H9 (cell line): ENCODE measurements around the gene AXIN2. TPM values are rescaled to one million over a fixed set of nuclear protein-coding genes. Genes with fewer than 3 reads are reported as not detected.

Experiments used
- DNase-seq: peaks from one replicate; pipeline ENCODE4 v3.0.0-alpha.2; 2017
- H2AFZ ChIP-seq: one replicate; pipeline ENCODE4 v1.6.1; 2013; ENCODE audit warnings: mild to moderate bottlenecking, low read length, control low read depth, moderate library complexity
- H2AK5ac ChIP-seq: 2 replicates; pipeline ENCODE4 v1.6.1; 2013; ENCODE audit warnings: low read length, control low read depth, mixed read lengths; ENCODE audit not compliant: insufficient read length
- H2BK120ac ChIP-seq: one replicate; pipeline ENCODE4 v1.6.1; 2013; ENCODE audit warnings: low read depth, mild to moderate bottlenecking, low read length, control low read depth, inconsistent platforms; ENCODE audit not compliant: poor library complexity, severe bottlenecking
- H2BK12ac ChIP-seq: 2 replicates; pipeline ENCODE4 v1.6.1; 2013; ENCODE audit warnings: low read length, control low read depth, mixed read lengths, low read depth; ENCODE audit not compliant: insufficient read length
- H2BK15ac ChIP-seq: 2 replicates; pipeline ENCODE4 v1.6.1; 2013; ENCODE audit warnings: low read depth, low read length, control low read depth
- H2BK20ac ChIP-seq: one replicate; pipeline ENCODE4 v1.6.1; 2013; ENCODE audit warnings: low read depth, mild to moderate bottlenecking, low read length, control low read depth, inconsistent platforms; ENCODE audit not compliant: poor library complexity, severe bottlenecking
- H2BK5ac ChIP-seq: 2 replicates; pipeline ENCODE4 v1.6.1; 2013; ENCODE audit warnings: low read length, control low read depth, mixed read lengths; ENCODE audit not compliant: insufficient read length
- H3K14ac ChIP-seq: 2 replicates; pipeline ENCODE4 v1.6.1; 2013; ENCODE audit warnings: low read length, control low read depth; ENCODE audit not compliant: insufficient read depth
- H3K18ac ChIP-seq: 2 replicates; pipeline ENCODE4 v1.6.1; 2013; ENCODE audit warnings: low read depth, mild to moderate bottlenecking, mixed read lengths, low read length, control low read depth; ENCODE audit not compliant: insufficient read length
- H3K23ac ChIP-seq: 2 replicates; pipeline ENCODE4 v1.6.1; 2013; ENCODE audit warnings: low read length, control low read depth, mixed read lengths, low read depth; ENCODE audit not compliant: insufficient read length
- H3K23me2 ChIP-seq: 2 replicates; pipeline ENCODE4 v1.6.1; 2013; ENCODE audit warnings: low read depth, mild to moderate bottlenecking, mixed read lengths, low read length, control low read depth; ENCODE audit not compliant: insufficient read length, poor library complexity, severe bottlenecking
- H3K27ac ChIP-seq: 2 replicates; pipeline ENCODE4 v1.5.1; 2013; ENCODE audit warnings: low read length, control low read depth, mixed read lengths, low read depth; ENCODE audit not compliant: insufficient read length
- H3K27me3 ChIP-seq: 2 replicates; pipeline ENCODE4 v1.6.1; 2013; ENCODE audit warnings: low read length, control low read depth, inconsistent platforms; ENCODE audit not compliant: insufficient read depth
- H3K4ac ChIP-seq: 2 replicates; pipeline ENCODE4 v1.6.1; 2013; ENCODE audit warnings: low read depth, mild to moderate bottlenecking, control low read depth, inconsistent platforms, low read length, moderate library complexity
- H3K4me1 ChIP-seq: 2 replicates; pipeline ENCODE4 v1.6.1; 2013; ENCODE audit warnings: low read length, control low read depth, inconsistent platforms; ENCODE audit not compliant: insufficient read depth
- H3K4me2 ChIP-seq: 2 replicates; pipeline ENCODE4 v1.6.1; 2013; ENCODE audit warnings: low read length, control low read depth, mixed read lengths; ENCODE audit not compliant: insufficient read length, insufficient read depth
- H3K56ac ChIP-seq: 2 replicates; pipeline ENCODE4 v1.6.1; 2013; ENCODE audit warnings: low read depth, mild to moderate bottlenecking, mixed read lengths, low read length, control low read depth; ENCODE audit not compliant: insufficient read length
- H3K79me1 ChIP-seq: 2 replicates; pipeline ENCODE4 v1.6.1; 2013; ENCODE audit warnings: low read depth, mild to moderate bottlenecking, moderate library complexity, low read length, control low read depth, inconsistent platforms; ENCODE audit not compliant: insufficient read depth, poor library complexity, severe bottlenecking
- H3K79me2 ChIP-seq: 2 replicates; pipeline ENCODE4 v1.6.1; 2013; ENCODE audit warnings: low read length, control low read depth, inconsistent platforms; ENCODE audit not compliant: insufficient read depth
- H3K9ac ChIP-seq: 2 replicates; pipeline ENCODE4 v1.6.1; 2013; ENCODE audit warnings: low read length, control low read depth, mixed read lengths; ENCODE audit not compliant: insufficient read length; ENCODE audit errors: extremely low read depth
- H3K9me3 ChIP-seq: one replicate; pipeline ENCODE4 v1.6.1; 2013; ENCODE audit warnings: low read depth, low read length, inconsistent platforms; ENCODE audit not compliant: control insufficient read depth
- H3T11ph ChIP-seq: one replicate; pipeline ENCODE4 v1.6.1; 2013; ENCODE audit warnings: mild to moderate bottlenecking, low read length, control low read depth, inconsistent platforms
- H4K20me1 ChIP-seq: one replicate; pipeline ENCODE4 v1.6.1; 2013; ENCODE audit not compliant: control insufficient read depth, insufficient read length, insufficient read depth
- H4K5ac ChIP-seq: 2 replicates; pipeline ENCODE4 v1.6.1; 2013; ENCODE audit warnings: low read depth, mild to moderate bottlenecking, mixed read lengths, low read length, control low read depth; ENCODE audit not compliant: insufficient read length
- H4K8ac ChIP-seq: replicated peaks from 2 replicates; pipeline ENCODE4 v1.6.1; 2013; ENCODE audit warnings: low read length, control low read depth, mixed read lengths, low read depth; ENCODE audit not compliant: insufficient read length
- H4K91ac ChIP-seq: 2 replicates; pipeline ENCODE4 v1.6.1; 2013; ENCODE audit warnings: low read depth, mild to moderate bottlenecking, moderate library complexity, mixed read lengths, low read length, control low read depth; ENCODE audit not compliant: insufficient read length
- H3K27ac Mint-ChIP-seq, 3 experiments: 2 replicates in 2 of 3; 3 replicates in 1 of 3; pipeline ENCODE4 v1.8.0; 2020 to 2021; ENCODE audit warnings: mixed read lengths in 3 of 3, mild to moderate bottlenecking in 1 of 3, moderate library complexity in 1 of 3
- H3K27me3 Mint-ChIP-seq: 2 replicates; pipeline ENCODE4 v1.8.0; 2021; ENCODE audit warnings: low read depth, mild to moderate bottlenecking, moderate library complexity, mixed read lengths
- H3K36me3 Mint-ChIP-seq, 3 experiments: 2 replicates in 2 of 3; 3 replicates in 1 of 3; pipeline ENCODE4 v1.8.0; 2020 to 2021; ENCODE audit warnings: low read depth in 3 of 3, mixed read lengths in 3 of 3; ENCODE audit not compliant: insufficient read depth in 1 of 3
- H3K4me1 Mint-ChIP-seq, 2 experiments: 2 replicates each; pipeline ENCODE4 v1.8.0; 2020; ENCODE audit warnings: mixed read lengths in 2 of 2
- H3K4me3 Mint-ChIP-seq, 2 experiments: 2 replicates in 1 of 2; 3 replicates in 1 of 2; pipeline ENCODE4 v1.8.0; 2020 to 2021; ENCODE audit warnings: mild to moderate bottlenecking in 2 of 2, mixed read lengths in 2 of 2, moderate library complexity in 1 of 2
- H3K9me3 Mint-ChIP-seq, 2 experiments: 2 replicates in 1 of 2; 3 replicates in 1 of 2; pipeline ENCODE4 v1.8.0; 2020; ENCODE audit warnings: mild to moderate bottlenecking in 2 of 2, mixed read lengths in 2 of 2, moderate library complexity in 1 of 2
- WGBS: extraction: QIAGEN DNeasy Blood & Tissue Kit; methylation state at CpG from one replicate; pipeline ENCODE4 v1.1.7; 2013; ENCODE audit warnings: missing lambda C conversion rate, low lambda C conversion rate, mixed read lengths; ENCODE audit not compliant: insufficient read length; ENCODE audit errors: extremely low coverage; 5-methylcytosine and 5-hydroxymethylcytosine counted together
- total RNA-seq: library from RNA; stranded (reverse); gene quantifications from 2 replicates; pipeline ENCODE4 v1.2.1, GENCODE V29; 2021
- TF ChIP-seq, protein P1 (sequence below): fragments of 200-600 bp; sonication (generic); conservative IDR thresholded peaks from 3 replicates; pipeline ENCODE4 v1.8.0; 2021; ENCODE audit warnings: antibody characterized with exemption, mild to moderate bottlenecking

Gene AXIN2
- total RNA-seq, 1 experiment from 2014 or later, result 35.0 TPM

DNA sequence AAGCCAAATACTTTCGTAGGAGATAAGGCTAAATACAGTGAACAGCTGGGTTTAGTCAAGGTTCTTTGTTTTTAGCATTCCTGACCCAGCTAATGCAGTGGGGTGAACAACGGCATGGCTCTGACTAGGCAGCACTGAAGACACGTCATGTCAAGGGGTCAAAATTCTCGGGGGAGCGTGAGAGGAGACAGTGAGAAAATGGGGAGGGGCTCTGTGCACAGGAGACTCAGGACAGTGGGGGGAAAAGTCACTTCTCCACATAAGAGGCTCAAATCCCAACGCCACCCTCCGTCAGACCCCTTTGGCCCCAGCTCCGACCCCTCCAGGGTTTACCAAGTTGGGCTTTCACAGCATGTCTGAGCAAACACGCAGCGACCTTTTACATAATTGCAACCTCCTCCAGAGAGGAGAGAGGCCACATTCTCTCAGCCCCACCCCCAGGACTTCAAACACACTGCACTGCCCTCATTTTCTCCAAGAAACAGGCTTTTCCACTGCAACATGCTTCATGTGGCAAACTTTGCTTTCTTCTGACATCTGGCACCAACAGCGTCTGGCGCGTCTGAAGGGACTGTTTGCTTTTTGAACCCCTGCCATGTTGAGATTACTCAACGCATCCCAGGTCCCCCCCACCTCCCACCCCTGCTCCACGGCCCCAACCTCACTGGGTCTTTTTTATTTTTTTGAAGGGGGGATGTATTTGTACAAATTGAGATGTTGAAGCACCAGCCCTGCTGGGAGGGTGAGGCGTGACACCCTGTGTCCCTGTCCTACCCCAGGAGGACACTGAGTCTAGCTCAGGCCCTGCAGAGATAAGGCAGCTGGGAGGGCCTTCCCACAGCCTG is 30.0 kb downstream of the AXIN2 start:
- Histone ChIP-seq H4K20me1 (no peaks in the 10 kb centered on the region), H2AK5ac (no peak overlapping the region), H2AFZ (no peak overlapping the region), H3K14ac (no peak overlapping the region; the same call in 1 of the 2 replicates), H3K23me2 (no peaks in the 10 kb centered on the region), H3K79me2 (no peaks in the 10 kb centered on the region), H4K91ac (no peak overlapping the region), H3K27ac (no peak overlapping the region), H2BK12ac (no peak overlapping the region), H3K18ac (no peak overlapping the region), H3K23ac (no peak overlapping the region), H3K56ac (no peak overlapping the region), H3T11ph (no peak overlapping the region), H3K9me3 (no peaks in the 10 kb centered on the region), H3K4me1 (peaks cover 3% of the 10 kb centered on the region; the same call in 1 of the 2 replicates), H3K4ac (no peak overlapping the region), H3K9ac (no peak overlapping the region), H3K4me2 (no peak overlapping the region), H4K5ac (no peak overlapping the region), H4K8ac (no peak overlapping the region), H2BK120ac (no peak overlapping the region), H3K27me3 (no peaks in the 10 kb centered on the region), H3K79me1 (no peaks in the 10 kb centered on the region), H2BK15ac (no peak overlapping the region), H2BK20ac (no peak overlapping the region), H2BK5ac (no peak overlapping the region)
- DNase-seq, result peak; percentile 32
- H3K4me3 Mint-ChIP-seq, result peak overlapping the region; percentile 8 to 70; a peak in 3 of 5 replicates
- no CpG with 5 or more reads among the region's 16 CpGs for whole genome bisulfite sequencing
- TF ChIP-seq, protein P1, sequence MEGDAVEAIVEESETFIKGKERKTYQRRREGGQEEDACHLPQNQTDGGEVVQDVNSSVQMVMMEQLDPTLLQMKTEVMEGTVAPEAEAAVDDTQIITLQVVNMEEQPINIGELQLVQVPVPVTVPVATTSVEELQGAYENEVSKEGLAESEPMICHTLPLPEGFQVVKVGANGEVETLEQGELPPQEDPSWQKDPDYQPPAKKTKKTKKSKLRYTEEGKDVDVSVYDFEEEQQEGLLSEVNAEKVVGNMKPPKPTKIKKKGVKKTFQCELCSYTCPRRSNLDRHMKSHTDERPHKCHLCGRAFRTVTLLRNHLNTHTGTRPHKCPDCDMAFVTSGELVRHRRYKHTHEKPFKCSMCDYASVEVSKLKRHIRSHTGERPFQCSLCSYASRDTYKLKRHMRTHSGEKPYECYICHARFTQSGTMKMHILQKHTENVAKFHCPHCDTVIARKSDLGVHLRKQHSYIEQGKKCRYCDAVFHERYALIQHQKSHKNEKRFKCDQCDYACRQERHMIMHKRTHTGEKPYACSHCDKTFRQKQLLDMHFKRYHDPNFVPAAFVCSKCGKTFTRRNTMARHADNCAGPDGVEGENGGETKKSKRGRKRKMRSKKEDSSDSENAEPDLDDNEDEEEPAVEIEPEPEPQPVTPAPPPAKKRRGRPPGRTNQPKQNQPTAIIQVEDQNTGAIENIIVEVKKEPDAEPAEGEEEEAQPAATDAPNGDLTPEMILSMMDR, result peak; percentile 37; the same call in 2 of the 3 replicates
- no peaks in the 10 kb centered on the region for H3K9me3 Mint-ChIP-seq
- H3K27ac Mint-ChIP-seq, result peak overlapping the region; percentile 82 to 97 (median 95); a peak in 6 of 7 replicates
- H3K36me3 Mint-ChIP-seq, result peaks cover 49 to 83% (median 61%) of the 10 kb centered on the region in 3 experiments
- peaks cover 35 to 39% of the 10 kb centered on the region in 2 experiments for H3K4me1 Mint-ChIP-seq
- H3K27me3 Mint-ChIP-seq, result no peaks in the 10 kb centered on the region
